ENCODE results near the gene LGR4. TPM values are rescaled to one million over a fixed set of nuclear protein-coding genes. Genes with fewer than 3 reads are reported as not detected.
A peak's percentile ranks its signal among the peaks of the same experiment; 100 is the strongest.

LGR4 gene
- total RNA-seq, 1 donor from 2014 or later: 154 TPM

GRCh38 chr11:27444801-27445215, 27.8 kb downstream of the LGR4 start:
- H3K36me3 Mint-ChIP-seq (ENCODE audit: insufficient read depth): peaks cover 5% of the 10 kb centered on the region
- TF ChIP-seq, protein P1, sequence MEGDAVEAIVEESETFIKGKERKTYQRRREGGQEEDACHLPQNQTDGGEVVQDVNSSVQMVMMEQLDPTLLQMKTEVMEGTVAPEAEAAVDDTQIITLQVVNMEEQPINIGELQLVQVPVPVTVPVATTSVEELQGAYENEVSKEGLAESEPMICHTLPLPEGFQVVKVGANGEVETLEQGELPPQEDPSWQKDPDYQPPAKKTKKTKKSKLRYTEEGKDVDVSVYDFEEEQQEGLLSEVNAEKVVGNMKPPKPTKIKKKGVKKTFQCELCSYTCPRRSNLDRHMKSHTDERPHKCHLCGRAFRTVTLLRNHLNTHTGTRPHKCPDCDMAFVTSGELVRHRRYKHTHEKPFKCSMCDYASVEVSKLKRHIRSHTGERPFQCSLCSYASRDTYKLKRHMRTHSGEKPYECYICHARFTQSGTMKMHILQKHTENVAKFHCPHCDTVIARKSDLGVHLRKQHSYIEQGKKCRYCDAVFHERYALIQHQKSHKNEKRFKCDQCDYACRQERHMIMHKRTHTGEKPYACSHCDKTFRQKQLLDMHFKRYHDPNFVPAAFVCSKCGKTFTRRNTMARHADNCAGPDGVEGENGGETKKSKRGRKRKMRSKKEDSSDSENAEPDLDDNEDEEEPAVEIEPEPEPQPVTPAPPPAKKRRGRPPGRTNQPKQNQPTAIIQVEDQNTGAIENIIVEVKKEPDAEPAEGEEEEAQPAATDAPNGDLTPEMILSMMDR (IDR thresholded peaks at IDR 0.05; ENCODE audit: unreplicated experiment): no peak
- H3K9me3 Mint-ChIP-seq (ENCODE audit: low read depth): no peaks in the 10 kb centered on the region
- H3K4me3 Mint-ChIP-seq (ENCODE audit: low read depth): no peak overlapping the region
- peaks cover 33% of the 10 kb centered on the region for H3K4me1 Mint-ChIP-seq (ENCODE audit: low read depth)
- no peak for DNase-seq (ENCODE audit: low spot score, unreplicated experiment)
- peak overlapping the region; percentile 65 for H3K27ac Mint-ChIP-seq
- H3K27me3 Mint-ChIP-seq: no peaks in the 10 kb centered on the region

GRCh38 chr11:27443746-27444507, 28.7 kb downstream of the LGR4 start:
- Mint-ChIP-seq H3K27me3 (no peaks in the 10 kb centered on the region), H3K4me3 (ENCODE audit: low read depth) (peak overlapping the region; percentile 13), H3K36me3 (ENCODE audit: insufficient read depth) (peaks cover 5% of the 10 kb centered on the region), H3K4me1 (ENCODE audit: low read depth) (peaks cover 33% of the 10 kb centered on the region), H3K27ac (peak overlapping the region; percentile 87), H3K9me3 (ENCODE audit: low read depth) (no peaks in the 10 kb centered on the region)
- TF ChIP-seq, protein P1 (IDR thresholded peaks at IDR 0.05; ENCODE audit: unreplicated experiment): no peak
- DNase-seq (ENCODE audit: low spot score, unreplicated experiment): no peak

GRCh38 chr11:27443227-27443626, 29.4 kb downstream of the LGR4 start:
- Mint-ChIP-seq H3K4me1 (ENCODE audit: low read depth) (peaks cover 35% of the 10 kb centered on the region), H3K27me3 (no peaks in the 10 kb centered on the region), H3K9me3 (ENCODE audit: low read depth) (no peaks in the 10 kb centered on the region), H3K4me3 (ENCODE audit: low read depth) (no peak overlapping the region), H3K27ac (no peak overlapping the region), H3K36me3 (ENCODE audit: insufficient read depth) (peaks cover 6% of the 10 kb centered on the region)
- no peak for DNase-seq (ENCODE audit: low spot score, unreplicated experiment)
- TF ChIP-seq, protein P1 (IDR thresholded peaks at IDR 0.05; ENCODE audit: unreplicated experiment): no peak

- Mint-ChIP-seq H3K9me3 (ENCODE audit: low read depth) (no peaks in the 10 kb centered on the region), H3K4me3 (ENCODE audit: low read depth) (no peak overlapping the region), H3K4me1 (ENCODE audit: low read depth) (peaks cover 36% of the 10 kb centered on the region), H3K27ac (no peak overlapping the region), H3K27me3 (no peaks in the 10 kb centered on the region), H3K36me3 (ENCODE audit: insufficient read depth) (peaks cover 4% of the 10 kb centered on the region)
- no peak for DNase-seq (ENCODE audit: low spot score, unreplicated experiment)
- TF ChIP-seq, protein P1 (IDR thresholded peaks at IDR 0.05; ENCODE audit: unreplicated experiment): no peak
Observed at GRCh38 chr11:27440090-27440489, 32.5 kb downstream of the LGR4 start.

DNA sequence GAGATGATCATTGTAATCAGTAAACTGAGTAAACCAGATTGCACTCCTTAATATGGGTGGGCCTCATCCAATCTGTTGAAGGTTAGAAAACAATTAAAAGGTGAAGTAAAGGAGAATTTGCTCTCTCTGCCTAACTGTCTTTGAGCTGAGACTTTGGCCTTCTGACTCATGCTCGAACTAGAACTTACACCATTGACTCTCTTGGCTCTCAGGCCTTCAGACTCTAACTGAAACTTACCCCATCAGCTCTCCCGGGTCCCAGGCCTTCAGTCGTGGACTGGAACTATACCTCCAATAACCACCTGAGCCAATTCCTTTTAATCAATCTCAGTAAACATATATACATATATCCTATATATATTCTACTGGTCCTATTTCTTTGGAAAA, 34.0 kb downstream of the LGR4 start:
- H3K27me3 Mint-ChIP-seq: no peaks in the 10 kb centered on the region
- no peak overlapping the region for H3K27ac Mint-ChIP-seq
- no peak for DNase-seq (ENCODE audit: low spot score, unreplicated experiment)
- H3K9me3 Mint-ChIP-seq (ENCODE audit: low read depth): no peaks in the 10 kb centered on the region
- no peak overlapping the region for H3K4me3 Mint-ChIP-seq (ENCODE audit: low read depth)
- peaks cover 4% of the 10 kb centered on the region for H3K36me3 Mint-ChIP-seq (ENCODE audit: insufficient read depth)
- TF ChIP-seq, protein P1 (IDR thresholded peaks at IDR 0.05; ENCODE audit: unreplicated experiment): no peak
- H3K4me1 Mint-ChIP-seq (ENCODE audit: low read depth): peaks cover 23% of the 10 kb centered on the region
